Glomerular visceral epithelial cell (primary cell): ENCODE results near the gene HHATL.

ENCODE experiments used
- DNase-seq: peaks from one replicate; pipeline ENCODE4 v3.0.0-alpha.2; 2016; ENCODE audit errors: extremely low spot score

Gene HHATL

GRCh38 chr3:42702066-42702951, at the start of gene HHATL:
TSS of gene HHATL (minus strand) at chr3:42702798. CDS start at chr3:42700826, 1,972 bp downstream.
- DNase-seq, result no peak

GRCh38 chr3:42751609-42752008, 49.0 kb upstream of the HHATL start:
- DNase-seq, result no peak

GRCh38 chr3:42750834-42751233, 48.2 kb upstream of the HHATL start:
- no peak for DNase-seq

GRCh38 chr3:42749753-42750231, 47.2 kb upstream of the HHATL start:
- DNase-seq, result no peak

- no peak for DNase-seq
Measured at GRCh38 chr3:42749025-42749752, 46.6 kb upstream of the HHATL start.

- DNase-seq, result no peak
Measured at GRCh38 chr3:42747581-42747980, 45.0 kb upstream of the HHATL start.

- no peak for DNase-seq
Measured at GRCh38 chr3:42746455-42747450, 44.2 kb upstream of the HHATL start.

- no peak for DNase-seq
Measured at GRCh38 chr3:42745776-42746454, 43.3 kb upstream of the HHATL start.

GRCh38 chr3:42745291-42745745, 42.7 kb upstream of the HHATL start:
- DNase-seq, result no peak

- no peak for DNase-seq
Measured at GRCh38 chr3:42743204-42743995, 40.8 kb upstream of the HHATL start.

- no peak for DNase-seq
Measured at GRCh38 chr3:42742688-42743087, 40.1 kb upstream of the HHATL start.

- DNase-seq, result no peak
Measured at GRCh38 chr3:42742259-42742658, 39.7 kb upstream of the HHATL start.

- DNase-seq, result no peak
Measured at GRCh38 chr3:42741796-42742195, 39.2 kb upstream of the HHATL start.

- no peak for DNase-seq
Measured at GRCh38 chr3:42739401-42740158, 37.0 kb upstream of the HHATL start.

- no peak for DNase-seq
Measured at GRCh38 chr3:42736531-42736930, 33.9 kb upstream of the HHATL start.

GRCh38 chr3:42736081-42736480, 33.5 kb upstream of the HHATL start:
- DNase-seq, result no peak

GRCh38 chr3:42735615-42736014, 33.0 kb upstream of the HHATL start:
- DNase-seq, result no peak

- no peak for DNase-seq
Measured at GRCh38 chr3:42735019-42735418, 32.4 kb upstream of the HHATL start.

- no peak for DNase-seq
Measured at GRCh38 chr3:42734263-42734860, 31.8 kb upstream of the HHATL start.
